CD4-positive, alpha-beta T cell treated with Interleukin-1 beta for 1 hour (primary cell): Measurements from ENCODE around the gene NRIP3.
"Not testable (repeated sequence)": the region's sequence is repeated elsewhere in the genome, so short reads cannot be mapped to it uniquely, and the experiment has no call there.

Experiments used
- DNase-seq, 2 donors: peaks; one replicate each; pipeline ENCODE4 v3.0.0-alpha.2; 2020 to 2022

NRIP3 gene

GRCh38 chr11:8964324-8965320 lies 39.2 kb downstream of the NRIP3 start, which contains the start of gene TMEM9B:
Gene TMEM9B (minus strand): TSS chr11:8964442. CDS start chr11:8964313, 129 bp downstream.
- peak; percentile 77 to 80 for DNase-seq

DNA sequence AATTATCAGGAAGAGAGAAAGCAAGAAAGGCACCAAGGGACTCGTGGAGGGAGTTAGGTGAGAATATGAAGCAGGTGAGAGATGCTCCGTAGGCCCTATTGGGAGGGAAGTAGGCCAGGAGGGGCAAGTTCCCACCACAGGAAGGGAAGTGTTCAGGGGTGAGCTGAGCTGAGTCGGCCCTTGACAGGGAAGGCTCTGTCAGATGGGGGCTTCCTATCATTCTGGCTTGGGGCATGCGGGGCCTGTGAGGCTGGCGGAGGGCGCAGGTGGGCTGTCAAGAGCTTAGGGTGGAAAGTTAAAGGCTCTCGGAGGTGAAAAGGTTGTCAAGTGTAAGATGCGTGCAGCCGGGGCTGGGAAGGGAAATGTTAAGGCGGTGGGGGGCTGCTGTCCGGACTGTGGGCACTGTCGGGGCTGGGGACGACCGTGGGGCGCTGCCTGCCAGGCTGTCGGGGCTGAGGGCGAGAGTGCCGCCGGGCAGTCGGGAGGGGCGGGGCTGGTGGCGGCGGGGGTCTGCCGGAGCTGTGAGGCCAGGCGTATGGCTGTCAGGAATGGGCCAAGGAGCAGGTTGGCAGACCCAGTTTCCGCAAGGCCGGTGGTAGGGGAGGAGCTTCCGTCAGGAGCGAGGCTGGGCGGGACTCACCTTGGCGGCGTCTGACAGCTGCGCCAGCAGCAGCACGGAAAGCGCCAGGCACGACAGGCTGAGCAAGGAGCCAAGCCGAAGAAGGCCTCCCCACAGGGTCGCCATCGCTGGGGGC lies 40.1 kb downstream of the NRIP3 start:
- DNase-seq, result peak; percentile 76 to 79

DNA sequence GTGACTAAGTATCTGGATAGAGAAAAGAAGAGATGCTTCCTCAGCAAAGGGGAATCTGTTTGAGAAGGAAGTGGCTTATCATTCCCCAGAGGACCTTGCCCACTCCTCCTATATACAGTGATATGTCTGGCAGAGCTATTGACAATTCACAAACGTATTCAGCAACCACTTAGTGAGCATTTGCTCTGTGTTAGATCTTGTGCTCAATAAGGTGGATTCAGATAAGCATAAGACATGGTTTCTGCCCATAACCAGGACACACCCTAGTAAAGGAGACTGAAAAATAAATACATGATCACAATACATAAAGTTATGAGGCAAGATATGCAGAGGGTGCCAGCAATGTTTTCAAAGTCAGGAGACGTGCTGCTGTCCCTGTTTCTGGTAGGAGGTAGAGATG lies 41.0 kb downstream of the NRIP3 start:
- DNase-seq, result no peak

- no peak for DNase-seq
These were observed 42.4 kb downstream of the NRIP3 start for GRCh38 chr11:8961401-8961800.

- peak; percentile 14 to 57 for DNase-seq
These were observed 44.1 kb downstream of the NRIP3 start for GRCh38 chr11:8959546-8960166.

DNA sequence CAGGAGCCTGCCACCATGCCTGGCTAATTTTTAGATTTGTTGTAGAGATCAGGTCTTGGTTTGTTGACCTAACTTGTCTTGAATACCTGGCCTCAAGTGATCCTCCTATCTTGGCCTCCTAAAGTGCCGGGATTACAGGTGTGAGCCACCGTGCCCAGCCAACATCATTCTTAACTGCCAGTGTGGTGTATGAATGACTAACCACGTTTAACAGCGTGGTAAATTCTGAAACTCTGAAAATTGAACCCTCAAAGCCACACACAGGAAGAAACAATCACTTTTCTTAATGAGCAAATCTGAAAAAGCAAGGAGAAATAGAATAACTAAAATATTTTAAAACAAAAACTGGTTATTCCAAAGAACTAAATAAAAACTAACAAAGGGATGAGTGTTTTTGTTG lies 46.9 kb downstream of the NRIP3 start:
- no peak for DNase-seq

GRCh38 chr11:8948886-8949285 lies 54.9 kb downstream of the NRIP3 start:
- no peak for DNase-seq

- DNase-seq, result no peak
These were observed 56.4 kb downstream of the NRIP3 start for GRCh38 chr11:8947230-8947943.

GRCh38 chr11:8942518-8943066 lies 61.2 kb downstream of the NRIP3 start, which contains the start of gene ASCL3:
Gene ASCL3 (minus strand): TSS chr11:8943016. CDS start chr11:8938161, 4,855 bp downstream.
- no peak for DNase-seq

GRCh38 chr11:8941341-8942103 lies 62.3 kb downstream of the NRIP3 start:
- DNase-seq, result no peak

GRCh38 chr11:8937659-8938058 lies 66.1 kb downstream of the NRIP3 start:
- no peak for DNase-seq

GRCh38 chr11:8937159-8937558 lies 66.6 kb downstream of the NRIP3 start:
- no peak for DNase-seq

- not testable (repeated sequence) for DNase-seq
These were observed 68.0 kb downstream of the NRIP3 start for GRCh38 chr11:8935789-8936188.

DNA sequence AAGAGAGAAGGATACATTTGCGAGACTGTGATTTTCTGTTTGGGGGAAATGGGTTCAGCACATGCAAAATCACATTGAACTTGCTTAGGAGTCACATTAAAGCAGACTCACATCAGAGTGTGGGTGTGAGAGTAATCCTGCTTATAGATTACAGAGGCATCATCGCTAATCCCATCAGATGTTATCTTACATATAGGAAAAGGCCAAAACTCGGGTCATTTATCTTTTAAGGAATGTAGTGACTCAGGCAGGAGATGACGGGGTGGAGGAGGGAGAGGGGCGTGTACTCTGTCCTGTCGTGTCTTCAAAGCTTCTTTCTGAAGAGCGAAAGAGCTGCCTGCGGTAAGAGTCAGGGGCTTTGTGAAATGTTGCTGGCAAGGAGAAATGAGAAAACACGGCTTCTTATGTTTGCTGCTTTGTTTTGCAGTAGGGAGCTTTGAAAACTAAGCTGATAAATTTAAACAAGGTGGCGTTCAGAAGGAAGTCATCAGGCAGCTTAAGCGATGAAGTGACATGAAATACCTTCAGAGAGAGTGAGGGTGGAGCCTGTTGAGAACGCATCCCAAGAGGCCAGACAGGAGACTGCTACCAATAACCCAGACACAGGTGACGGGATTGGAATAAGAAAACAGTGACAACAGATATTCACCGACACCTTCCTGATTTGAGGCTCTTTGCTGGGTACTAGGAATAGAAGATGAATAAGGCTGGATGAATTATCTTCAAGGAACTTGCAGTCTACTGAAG lies 68.9 kb downstream of the NRIP3 start:
- DNase-seq, result no peak

- no peak for DNase-seq
These were observed 69.9 kb downstream of the NRIP3 start for GRCh38 chr11:8933931-8934330.

DNA sequence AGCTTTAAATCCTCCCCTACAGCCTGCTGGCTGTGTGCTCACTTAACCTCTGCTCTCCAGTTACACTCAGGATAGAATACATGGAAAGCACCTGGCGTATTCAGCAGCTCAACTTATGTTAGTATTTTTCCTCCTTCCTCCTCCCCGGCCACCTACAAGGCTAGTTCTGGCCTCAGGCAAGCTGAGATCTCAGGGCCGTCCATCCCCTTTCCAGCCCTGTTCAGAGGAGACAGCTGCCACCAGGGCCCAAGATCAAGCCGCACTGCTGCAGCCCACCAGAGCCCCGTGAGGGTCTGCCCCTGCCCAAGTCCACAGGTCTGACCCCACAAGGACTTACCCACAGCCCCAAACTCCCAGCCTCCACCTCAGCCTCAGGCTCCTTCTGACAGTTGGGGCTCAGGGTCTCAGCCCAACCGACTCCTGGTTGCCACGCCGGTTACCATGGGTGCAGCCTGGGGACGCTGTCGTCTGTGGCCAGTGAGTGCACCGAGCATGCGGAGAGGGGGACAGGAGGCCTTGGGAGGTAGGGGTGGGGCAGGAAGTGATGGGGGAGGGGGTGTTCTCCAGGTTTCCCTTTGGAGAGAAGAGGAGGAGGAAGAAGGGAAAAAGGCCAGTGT lies 71.1 kb downstream of the NRIP3 start, which contains the start of gene C11orf16:
Gene C11orf16 (minus strand): TSS at position 384 of the 617 bp plus-strand sequence. CDS start 639 bp downstream, outside the sequence.
- DNase-seq, result no peak
